ENCODE data around the gene SLU7. TPM values are rescaled to one million over a fixed set of nuclear protein-coding genes. Genes with fewer than 3 reads are reported as not detected.

Gene SLU7
- total RNA-seq, 1 experiment from 2014 or later, result 33.3 TPM

GRCh38 chr5:160367261-160367660 is 51.6 kb downstream of the SLU7 start:
- Histone ChIP-seq H3K9me2 (replicated peaks; ENCODE audit: low read length) (no peaks in the 10 kb centered on the region), H3F3A (ENCODE audit: low read length, unreplicated experiment) (no peaks in the 10 kb centered on the region), H4K20me1 (ENCODE audit: low read length) (no peaks in the 10 kb centered on the region), H2AFZ (ENCODE audit: low read length) (no peak overlapping the region), H3K27ac (ENCODE audit: low read length) (no peak overlapping the region), H3K27me3 (ENCODE audit: low read length) (peaks cover 22% of the 10 kb centered on the region; the same call in 1 of the 2 replicates), H3K9me3 (ENCODE audit: low read length) (peaks cover 3% of the 10 kb centered on the region; the same call in 1 of the 2 replicates), H3K36me3 (ENCODE audit: low read depth, low read length) (no peaks in the 10 kb centered on the region), H3K4me1 (ENCODE audit: insufficient read depth, low read length) (no peaks in the 10 kb centered on the region; the same call in 1 of the 2 replicates), H3K4me2 (ENCODE audit: low read length) (no peak overlapping the region), H3K4me3 (ENCODE audit: low read length) (no peak overlapping the region), H3K79me2 (ENCODE audit: low read length) (no peaks in the 10 kb centered on the region), H3K9ac (ENCODE audit: low read length) (no peak overlapping the region)
- BruUV-seq (replicated peaks), result no TSS peak
- TF ChIP-seq CTCF (conservative IDR thresholded peaks at IDR 0.05; ENCODE audit: low read depth, low read length) (no peak), EZH2 (IDR thresholded peaks at IDR 0.05; ENCODE audit: low read length, unreplicated experiment) (no peak), EZH2phosphoT487 (IDR thresholded peaks at IDR 0.05; ENCODE audit: borderline replicate concordance, low read length) (no peak)
- ChIA-PET CTCF (no interaction called here), POLR2A (ENCODE audit: unreplicated experiment) (interaction anchor here (0.6 kb wide), 2 partner anchors 30 to 1094 kb away, joined by 3 to 7 read pairs; no protein-coding TSS in a partner anchor)
- intact Hi-C loops (cut with micrococcal nuclease), result no loop called here
- ATAC-seq (0 out of 2 replicates have a peak, but pooled peaks have one; percentile 12), DNase-seq (no peak)

- no peak overlapping the region for H3K9ac ChIP-seq (ENCODE audit: low read length)
- ATAC-seq (no peak), DNase-seq (no peak)
- no peak overlapping the region for H3K4me2 ChIP-seq (ENCODE audit: low read length)
- BruUV-seq (replicated peaks), result no TSS peak
- no peaks in the 10 kb centered on the region for H4K20me1 ChIP-seq (ENCODE audit: low read length)
- H3K27ac ChIP-seq (ENCODE audit: low read length), result no peak overlapping the region
- no peaks in the 10 kb centered on the region for H3K36me3 ChIP-seq (ENCODE audit: low read depth, low read length)
- no peak overlapping the region for H2AFZ ChIP-seq (ENCODE audit: low read length)
- ChIA-PET POLR2A (ENCODE audit: unreplicated experiment) (no interaction called here), CTCF (no interaction called here)
- no peak for TF ChIP-seq CTCF (conservative IDR thresholded peaks at IDR 0.05; ENCODE audit: low read depth, low read length)
- H3K27me3 ChIP-seq (ENCODE audit: low read length), result peaks cover 22% of the 10 kb centered on the region; the same call in 1 of the 2 replicates
- no peaks in the 10 kb centered on the region for H3K79me2 ChIP-seq (ENCODE audit: low read length)
- H3F3A ChIP-seq (ENCODE audit: low read length, unreplicated experiment), result no peaks in the 10 kb centered on the region
- no peak overlapping the region for H3K4me3 ChIP-seq (ENCODE audit: low read length)
- no peaks in the 10 kb centered on the region for H3K9me2 ChIP-seq (replicated peaks; ENCODE audit: low read length)
- intact Hi-C loops (cut with micrococcal nuclease), result no loop called here
- no peaks in the 10 kb centered on the region; the same call in 1 of the 2 replicates for H3K4me1 ChIP-seq (ENCODE audit: insufficient read depth, low read length)
- H3K9me3 ChIP-seq (ENCODE audit: low read length), result peaks cover 3% of the 10 kb centered on the region; the same call in 1 of the 2 replicates
Observed at GRCh38 chr5:160366230-160366629, 52.7 kb downstream of the SLU7 start.

DNA sequence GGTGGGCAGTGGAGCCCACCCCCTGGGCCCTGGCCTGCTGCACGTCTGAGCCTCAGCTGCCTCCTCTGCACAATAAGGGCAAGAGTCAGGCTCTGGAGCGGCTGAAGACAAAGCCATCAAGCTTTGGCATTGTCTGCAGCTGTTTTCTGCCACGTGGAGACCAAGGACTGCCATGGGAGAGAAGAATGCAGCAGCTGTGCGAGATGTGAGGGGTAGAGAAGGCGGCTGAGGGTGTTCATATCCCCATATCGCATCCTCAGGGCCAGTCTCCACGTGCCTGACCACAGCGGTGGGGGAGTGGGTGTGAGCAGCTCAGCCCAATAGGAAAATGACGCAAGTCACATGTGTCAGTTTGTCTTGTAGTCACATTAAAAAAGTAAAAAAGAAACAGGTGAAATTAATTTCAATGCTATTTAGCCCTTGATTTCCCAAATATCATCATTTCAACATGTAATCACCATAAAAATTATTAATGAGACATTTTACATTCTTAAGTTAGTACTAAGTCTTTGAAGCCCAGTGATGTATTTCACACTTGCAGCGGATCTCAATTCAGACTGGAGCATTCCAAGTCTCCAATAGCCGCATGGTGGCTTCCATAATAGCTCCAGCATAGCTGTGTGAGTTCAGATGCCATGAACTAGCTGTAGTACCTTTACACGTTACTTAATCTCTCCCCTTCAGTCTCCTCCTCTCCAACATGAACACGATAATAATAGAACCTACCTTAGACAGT is 55.1 kb downstream of the SLU7 start:
- BruUV-seq (replicated peaks), result no TSS peak
- CTCF ChIA-PET, result no interaction called here
- Histone ChIP-seq H3K9me2 (replicated peaks; ENCODE audit: low read length) (no peaks in the 10 kb centered on the region), H3K4me2 (ENCODE audit: low read length) (no peak overlapping the region), H3K9ac (ENCODE audit: low read length) (no peak overlapping the region), H3K79me2 (ENCODE audit: low read length) (no peaks in the 10 kb centered on the region), H2AFZ (ENCODE audit: low read length) (no peak overlapping the region), H3K36me3 (ENCODE audit: low read depth, low read length) (no peaks in the 10 kb centered on the region), H3K27me3 (ENCODE audit: low read length) (0 out of 2 replicates have a peak, but pooled peaks cover 4% of the 10 kb centered on the region), H3K27ac (ENCODE audit: low read length) (no peak overlapping the region), H3K9me3 (ENCODE audit: low read length) (peaks cover 1% of the 10 kb centered on the region; the same call in 1 of the 2 replicates), H3F3A (ENCODE audit: low read length, unreplicated experiment) (no peaks in the 10 kb centered on the region), H3K4me3 (ENCODE audit: low read length) (no peak overlapping the region), H4K20me1 (ENCODE audit: low read length) (no peaks in the 10 kb centered on the region), H3K4me1 (ENCODE audit: insufficient read depth, low read length) (no peaks in the 10 kb centered on the region)
- intact Hi-C loops (cut with micrococcal nuclease), result no loop called here
- no peak for ATAC-seq
- TF ChIP-seq EZH2 (IDR thresholded peaks at IDR 0.05; ENCODE audit: low read length, unreplicated experiment) (no peak), EZH2phosphoT487 (IDR thresholded peaks at IDR 0.05; ENCODE audit: borderline replicate concordance, low read length) (no peak), CTCF (conservative IDR thresholded peaks at IDR 0.05; ENCODE audit: low read depth, low read length) (no peak)
- POLR2A ChIA-PET (ENCODE audit: unreplicated experiment), result interaction anchor here (0.5 kb wide), 1 partner anchor 93 kb away, joined by 3 read pairs; no protein-coding TSS in a partner anchor
- no peak for DNase-seq

Measured in PC-3 (cell line).